Globus pallidus (tissue), 1 donor: ENCODE results near the gene EXOC7.
"Not testable (repeated sequence)": the region's sequence is repeated elsewhere in the genome, so short reads cannot be mapped to it uniquely, and the experiment has no call there.

ENCODE experiments used
- DNase-seq: peaks from one replicate; pipeline ENCODE4 v3.0.0-alpha.2; 2015; ENCODE audit warnings: low spot score

EXOC7 gene

DNA sequence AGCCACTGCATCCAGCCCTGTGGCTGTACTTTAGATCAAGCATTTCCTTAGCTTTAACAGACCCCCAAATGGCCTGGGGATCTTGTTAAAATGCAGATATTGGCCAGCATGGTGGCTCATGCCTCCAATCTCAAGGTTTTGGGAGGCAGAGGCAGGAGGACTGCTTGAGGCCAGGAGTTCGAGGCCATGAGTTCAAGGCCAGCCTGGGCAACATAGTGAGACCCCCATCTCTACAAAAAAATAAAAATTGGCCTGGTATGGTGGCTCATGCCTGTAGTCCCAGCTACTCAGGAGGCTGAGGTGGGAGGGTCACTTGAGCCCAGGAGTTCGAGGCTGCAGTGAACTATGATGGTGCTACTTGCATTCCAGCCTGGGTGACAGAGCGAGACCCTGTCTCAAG, 60.7 kb downstream of the EXOC7 start:
- not testable (repeated sequence) for DNase-seq

DNA sequence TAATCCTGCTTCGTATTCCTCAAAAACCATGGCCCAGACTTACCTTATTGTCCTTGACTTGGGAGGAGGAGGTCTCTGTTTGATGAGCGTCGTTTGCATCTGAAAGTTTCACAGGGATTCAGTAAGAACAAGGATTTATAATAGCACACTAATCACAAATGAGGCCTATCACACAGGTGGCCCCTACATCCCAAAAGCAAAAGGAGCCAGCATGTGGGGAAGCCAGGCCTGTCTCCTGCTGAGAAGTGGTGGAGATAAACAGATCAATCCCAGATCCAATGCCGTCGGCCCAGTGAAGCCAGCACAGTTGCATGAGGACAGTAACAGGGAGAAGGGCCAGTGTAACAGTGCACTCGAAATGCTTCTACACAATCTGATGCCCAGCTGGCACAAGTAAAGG, 63.2 kb downstream of the EXOC7 start:
- DNase-seq, result no peak

DNA sequence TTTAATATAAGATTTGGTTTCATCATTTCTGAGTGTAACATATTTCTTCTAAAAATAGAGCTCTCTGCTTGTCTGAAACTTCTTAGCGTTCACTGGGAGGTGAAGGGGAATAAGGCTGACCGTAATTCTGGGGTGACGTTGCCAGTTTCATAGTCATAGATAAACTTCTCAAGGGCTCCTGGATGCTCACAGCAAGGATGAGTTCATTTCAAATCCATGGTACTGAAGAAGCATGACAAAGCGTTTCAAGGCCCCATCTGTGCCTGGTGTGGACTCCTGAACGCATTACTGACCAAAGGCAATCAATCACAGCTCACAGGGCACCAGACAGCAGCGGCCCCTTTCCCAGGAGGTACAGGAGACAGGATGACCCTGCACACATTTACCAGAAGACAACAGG, 64.5 kb downstream of the EXOC7 start:
- no peak for DNase-seq

DNA sequence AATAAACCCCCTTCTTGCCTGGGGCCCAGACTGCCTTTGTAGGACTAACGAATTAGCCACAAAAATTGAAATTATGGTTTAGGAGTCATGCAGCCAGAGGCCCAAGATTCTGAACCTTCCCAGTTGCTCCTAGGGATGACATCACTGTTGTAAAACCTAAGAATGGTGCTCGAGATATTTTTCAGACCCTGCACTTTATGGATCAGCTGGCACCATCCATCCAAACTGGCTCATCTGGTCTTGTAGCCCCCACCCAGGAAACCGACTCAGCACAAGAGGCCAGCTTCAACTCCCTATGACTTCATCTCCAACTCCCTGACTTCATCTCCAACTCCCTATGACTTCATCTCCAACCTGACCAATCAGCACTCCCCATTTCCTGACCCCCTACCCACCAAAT, 65.5 kb downstream of the EXOC7 start:
- no peak for DNase-seq

DNA sequence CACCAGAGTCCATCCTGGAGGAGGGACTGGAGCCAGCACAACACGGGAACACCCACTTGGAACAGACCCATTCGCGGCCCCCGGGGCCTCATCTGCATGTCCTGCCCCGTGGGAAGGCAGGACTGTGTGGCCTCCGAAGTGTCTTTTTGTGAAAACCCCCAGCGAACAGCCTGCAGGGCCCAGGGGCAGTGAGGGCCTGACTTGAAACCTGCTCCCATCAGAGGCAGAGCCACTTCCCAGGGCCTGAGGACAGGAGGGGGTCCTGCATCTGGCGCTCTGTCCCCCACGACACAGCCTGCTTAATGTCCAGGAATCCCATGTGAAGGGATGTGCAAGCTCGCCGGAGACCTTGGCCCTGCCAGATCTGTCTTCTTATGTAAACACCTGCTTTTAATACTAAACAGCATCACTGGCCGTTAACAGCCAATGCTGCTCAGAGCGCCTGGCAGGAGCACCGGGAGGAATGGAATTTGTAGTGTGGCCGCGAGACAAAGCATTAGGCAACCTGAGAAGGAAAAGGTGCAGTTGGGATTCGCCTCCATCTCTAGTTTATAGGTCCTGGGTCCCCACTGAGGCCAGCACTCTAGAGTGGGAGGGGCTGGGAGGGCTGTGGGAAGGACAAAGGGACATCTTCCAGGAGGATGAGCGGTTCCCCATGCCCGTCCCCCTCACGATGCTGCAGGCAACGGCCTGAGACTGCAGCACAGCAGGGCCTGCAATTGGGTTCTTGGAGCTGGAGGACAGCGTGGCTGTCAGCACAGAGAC, 66.9 kb downstream of the EXOC7 start:
- DNase-seq, result no peak

DNA sequence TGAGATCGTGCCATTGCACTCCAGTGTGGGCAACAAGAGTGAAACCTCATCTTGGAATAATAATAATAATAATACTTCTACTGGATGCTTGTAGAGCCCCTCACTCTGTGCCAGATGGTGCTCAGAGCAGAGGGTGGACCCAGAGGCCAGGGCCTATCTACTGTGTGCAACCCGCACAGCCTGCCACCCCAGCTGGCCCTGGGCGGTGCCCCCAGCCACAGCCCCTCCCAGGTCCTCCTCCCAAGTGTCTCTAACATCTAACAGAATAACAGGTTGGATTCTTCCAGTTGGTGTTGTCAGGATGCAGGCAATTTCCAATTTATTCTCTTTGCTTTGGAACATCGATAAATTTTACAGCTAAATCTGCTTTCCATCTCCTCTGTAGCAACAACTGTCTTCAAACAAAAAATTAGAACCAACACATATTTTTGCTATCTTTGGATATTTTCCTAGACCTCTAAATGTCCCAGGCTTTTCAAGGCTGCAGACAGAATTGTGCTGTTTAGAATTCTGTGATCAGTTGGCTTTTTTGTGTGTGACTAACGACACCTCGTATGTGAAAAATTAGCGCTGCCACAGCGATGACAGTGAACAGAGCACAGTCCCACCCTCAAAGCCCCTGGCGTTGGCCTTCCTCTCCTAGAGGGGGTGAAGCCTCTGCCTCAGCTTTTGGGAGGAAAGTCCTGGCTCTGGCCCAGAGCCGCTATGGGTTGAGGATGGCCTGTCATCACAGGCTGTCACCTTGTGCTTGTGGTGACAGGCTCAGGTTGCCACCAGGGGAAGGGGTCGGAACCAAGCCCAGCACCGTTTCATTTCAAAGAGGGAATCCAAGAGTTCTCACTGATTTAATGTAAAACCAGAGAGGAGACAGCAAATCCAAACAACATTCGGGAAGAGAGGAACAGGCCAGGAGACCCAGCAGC, 68.9 kb downstream of the EXOC7 start:
- no peak for DNase-seq

DNA sequence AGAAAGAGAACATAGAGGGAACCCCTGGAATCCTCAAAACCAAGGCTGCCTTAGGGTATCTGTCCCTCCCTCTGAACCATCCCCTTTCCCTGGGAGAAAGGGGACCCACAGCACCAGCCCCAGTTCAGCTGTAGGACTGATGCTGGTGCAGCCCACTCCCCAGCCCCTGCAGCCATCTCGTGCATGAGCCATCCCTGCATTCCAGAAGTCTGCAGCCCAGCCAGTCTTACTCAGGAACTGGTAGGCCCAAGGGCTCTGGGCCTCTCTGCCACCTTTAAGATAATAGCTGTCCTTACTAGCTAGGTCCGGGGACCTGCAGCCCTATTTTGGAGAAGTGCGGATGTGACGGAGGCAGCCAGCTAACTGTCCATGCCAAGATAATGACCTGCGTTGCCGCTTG, 70.4 kb downstream of the EXOC7 start:
- DNase-seq, result no peak

DNA sequence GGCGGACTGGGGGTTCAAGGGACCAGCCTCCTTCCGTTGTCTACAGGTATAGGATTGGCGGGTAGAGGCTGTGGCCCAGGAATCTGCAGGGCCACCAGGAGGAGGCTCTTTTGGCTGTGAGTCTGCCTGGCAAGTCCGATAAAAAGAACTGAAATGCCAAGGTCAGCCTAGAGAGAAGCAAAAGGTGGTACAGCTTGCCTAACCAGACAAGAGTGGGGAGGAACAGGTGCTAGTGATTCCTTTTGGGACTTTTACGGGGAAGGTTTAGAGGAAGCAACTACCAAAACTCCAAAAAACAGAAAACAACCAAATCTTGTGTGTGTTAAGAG, 70.8 kb downstream of the EXOC7 start:
- DNase-seq, result no peak

DNA sequence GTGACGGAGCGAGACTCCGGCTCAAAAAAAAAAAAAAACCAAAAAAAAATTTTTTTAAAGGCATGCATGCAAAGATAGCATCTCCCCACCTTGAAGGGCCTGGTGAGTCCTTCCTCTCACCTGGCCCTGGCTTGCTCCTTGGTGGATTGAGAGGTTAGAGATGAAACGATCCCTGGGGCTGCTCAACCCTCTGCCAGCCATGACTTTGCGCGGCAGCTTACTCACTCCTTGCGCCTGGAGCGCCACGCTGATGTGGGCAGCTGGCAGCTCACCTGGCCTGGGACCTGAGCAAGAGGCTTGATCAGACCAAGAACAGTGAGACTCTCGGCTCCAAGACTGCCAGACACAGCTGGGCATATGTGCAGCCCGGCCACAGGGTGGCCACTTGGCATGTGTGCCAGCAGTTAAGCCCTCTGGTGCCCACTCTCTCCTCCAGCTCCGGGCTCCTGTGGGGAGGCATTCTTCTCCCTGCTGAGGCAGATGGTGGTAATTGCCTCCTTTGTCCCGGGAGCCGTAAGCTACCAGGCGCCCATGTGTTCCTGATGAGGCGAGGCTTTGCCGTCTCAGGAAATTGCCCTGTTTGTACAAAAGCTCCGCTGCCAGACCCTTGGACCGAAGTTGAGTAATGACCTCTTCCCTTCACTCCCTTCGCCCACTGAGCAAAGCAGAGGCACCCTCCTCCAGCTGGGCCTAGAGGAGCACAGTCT, 71.4 kb downstream of the EXOC7 start:
- DNase-seq, result no peak
